Activated naive CD8-positive, alpha-beta T cell treated with anti-CD3 and anti-CD28 coated beads, Interleukin-2, amount 10 ng/mL, durations not matched to agents 7 days and 5 days (primary cell): ENCODE measurements around the gene AXL. TPM values are rescaled to one million over a fixed set of nuclear protein-coding genes. Genes with fewer than 3 reads are reported as not detected.

ENCODE experiments used
- ATAC-seq: fragments of 150-1000 bp; cut with Tn5 transposase; one replicate; pipeline ENCODE4 v1.10.0; 2021; ENCODE audit warnings: low read depth, moderate library complexity
- POLR2A ChIA-PET: fragments of 350-600 bp; sonication (Branson Sonifier 250); formaldehyde crosslinking; loops from one replicate; lab custom pipeline; 2021; ENCODE audit warnings: antibody characterized with exemption; lab: Charles Lee
- DNase-seq: peaks from one replicate; pipeline ENCODE4 v3.0.0; 2021
- H3K27ac Mint-ChIP-seq: one replicate; pipeline ENCODE4 v1.8.0; 2022; ENCODE audit warnings: mild to moderate bottlenecking, mixed read lengths
- H3K27me3 Mint-ChIP-seq: one replicate; pipeline ENCODE4 v1.8.0; 2022; ENCODE audit warnings: mild to moderate bottlenecking, moderate library complexity, mixed read lengths
- H3K36me3 Mint-ChIP-seq: one replicate; pipeline ENCODE4 v1.8.0; 2021; ENCODE audit warnings: mild to moderate bottlenecking, mixed read lengths
- H3K4me1 Mint-ChIP-seq: one replicate; pipeline ENCODE4 v1.8.0; 2021; ENCODE audit warnings: mixed read lengths
- H3K4me3 Mint-ChIP-seq: one replicate; pipeline ENCODE4 v1.8.0; 2022; ENCODE audit warnings: mild to moderate bottlenecking, moderate library complexity, mixed read lengths
- H3K9me3 Mint-ChIP-seq: one replicate; pipeline ENCODE4 v1.8.0; 2021; ENCODE audit warnings: mixed read lengths
- total RNA-seq, 2 experiments: library from RNA; stranded (reverse); gene quantifications; one replicate each; pipeline ENCODE4 v1.2.3, GENCODE V29; 2021

The AXL gene
- total RNA-seq, 2 experiments from 2014 or later = 0.11 to 0.17 TPM

DNA sequence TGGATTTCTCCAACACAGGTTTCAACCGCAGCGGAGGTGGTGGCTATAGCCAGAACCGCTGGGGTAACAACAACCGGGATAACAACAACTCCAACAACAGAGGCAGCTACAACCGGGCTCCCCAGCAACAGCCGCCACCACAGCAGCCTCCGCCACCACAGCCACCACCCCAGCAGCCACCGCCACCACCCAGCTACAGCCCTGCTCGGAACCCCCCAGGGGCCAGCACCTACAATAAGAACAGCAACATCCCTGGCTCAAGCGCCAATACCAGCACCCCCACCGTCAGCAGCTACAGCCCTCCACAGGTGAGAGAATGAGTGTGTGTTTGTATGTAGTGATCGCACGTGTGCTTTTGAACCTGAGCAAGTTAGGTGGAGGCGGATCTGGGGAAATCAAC, 84.9 kb downstream of the AXL start:
- POLR2A ChIA-PET = interaction anchor here (0.5 to 14.7 kb wide), 7 partner anchors 9 to 215 kb away, joined by 3 to 195 read pairs (median 4); partner anchors contain the start of gene HNRNPUL1
- Mint-ChIP-seq H3K27ac (peak overlapping the region; percentile 94), H3K36me3 (peaks cover 31% of the 10 kb centered on the region), H3K4me3 (peak overlapping the region; percentile 69), H3K27me3 (no peaks in the 10 kb centered on the region), H3K9me3 (no peaks in the 10 kb centered on the region), H3K4me1 (peaks cover 80% of the 10 kb centered on the region)
- DNase-seq (no peak), ATAC-seq (no peak)

DNA sequence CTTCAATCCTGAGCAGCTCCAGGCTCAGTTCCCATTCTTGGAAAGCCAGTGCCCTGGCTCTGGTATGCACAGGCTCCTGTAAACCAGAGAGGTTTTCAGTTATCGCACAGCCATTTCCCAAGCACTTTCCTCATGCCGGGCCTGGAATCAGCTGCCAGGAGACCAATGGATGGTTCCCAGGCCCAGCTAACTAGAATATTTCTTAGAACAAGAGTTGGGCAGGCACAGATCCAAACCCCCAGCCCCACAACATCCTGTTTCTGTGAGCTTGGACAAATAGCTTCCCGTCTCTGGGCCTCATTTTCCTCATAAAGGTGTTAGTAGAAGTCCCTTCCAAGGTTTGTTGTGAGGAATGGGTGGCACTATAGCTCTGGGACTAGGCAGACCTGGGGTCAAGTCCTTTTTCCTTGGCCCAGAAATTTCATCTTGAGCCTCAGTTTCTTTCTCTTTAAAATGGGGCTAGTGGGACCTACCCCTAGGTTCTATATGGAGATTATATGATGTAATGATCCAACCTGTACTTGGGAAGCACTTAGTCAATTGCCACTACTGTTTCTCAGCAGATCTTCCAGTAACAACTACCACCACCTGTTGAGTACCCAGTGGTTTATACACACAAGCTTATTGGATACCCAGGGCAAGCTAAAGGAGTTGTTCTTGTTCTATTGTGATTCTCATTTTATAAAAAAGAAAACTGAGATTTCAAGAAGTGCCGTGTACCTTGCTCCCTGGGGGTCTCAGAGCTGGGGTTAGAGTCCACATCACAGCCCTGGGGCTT, 85.9 kb downstream of the AXL start:
- DNase-seq = no peak
- Mint-ChIP-seq H3K27ac (peak overlapping the region; percentile 94), H3K36me3 (peaks cover 26% of the 10 kb centered on the region), H3K4me1 (peaks cover 75% of the 10 kb centered on the region), H3K27me3 (no peaks in the 10 kb centered on the region), H3K4me3 (peak overlapping the region; percentile 20), H3K9me3 (no peaks in the 10 kb centered on the region)
- POLR2A ChIA-PET = interaction anchor here (0.5 to 14.7 kb wide), 5 partner anchors 10 to 215 kb away, joined by 3 to 195 read pairs (median 5); partner anchors contain the start of gene HNRNPUL1
- no peak for ATAC-seq

DNA sequence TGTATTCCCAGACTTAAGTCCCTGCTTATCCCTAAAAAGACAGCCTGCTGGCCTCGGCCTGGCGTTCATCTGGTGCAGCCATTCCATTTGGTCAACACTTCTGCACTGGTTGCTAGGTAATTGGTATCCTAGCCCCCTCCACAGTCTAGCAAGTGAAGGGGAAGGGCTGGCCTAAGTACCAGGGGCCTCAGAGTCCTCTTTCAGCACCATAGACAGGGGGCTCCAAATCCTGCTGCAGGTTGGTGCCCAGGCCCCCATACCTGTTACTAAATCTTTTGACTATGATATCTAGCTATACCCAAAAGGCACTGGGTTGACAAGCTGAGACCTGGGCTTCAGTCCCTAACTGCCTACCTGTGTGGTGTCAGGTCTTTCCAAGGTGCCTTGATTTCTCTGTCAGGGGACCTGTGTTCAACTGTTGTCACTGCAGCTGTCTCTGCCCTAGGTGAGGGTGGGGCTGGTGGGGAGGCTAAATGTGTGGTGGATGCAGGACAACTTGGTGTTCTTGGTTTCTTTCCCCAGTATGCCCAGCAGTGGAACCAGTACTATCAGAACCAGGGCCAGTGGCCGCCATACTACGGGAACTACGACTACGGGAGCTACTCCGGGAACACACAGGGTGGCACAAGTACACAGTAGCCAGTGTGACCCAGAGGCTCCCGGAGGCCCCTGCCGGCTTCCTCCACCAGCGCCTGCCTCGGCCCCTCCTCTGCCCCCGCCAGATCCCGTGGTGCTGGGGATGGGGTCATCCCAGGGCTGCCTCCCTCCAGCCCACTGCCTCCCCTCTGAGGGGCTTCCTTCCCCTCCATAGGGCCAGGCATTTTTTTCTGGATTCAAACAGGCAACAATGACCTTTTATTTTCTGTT, 87.1 kb downstream of the AXL start:
- no peak for ATAC-seq
- DNase-seq = no peak
- Mint-ChIP-seq H3K4me1 (peaks cover 72% of the 10 kb centered on the region), H3K36me3 (peaks cover 29% of the 10 kb centered on the region), H3K27me3 (no peaks in the 10 kb centered on the region), H3K27ac (peak overlapping the region; percentile 96), H3K4me3 (peak overlapping the region; percentile 91), H3K9me3 (no peaks in the 10 kb centered on the region)
- POLR2A ChIA-PET = interaction anchor here (1.2 to 14.7 kb wide), 3 partner anchors 11 to 102 kb away, joined by 3 to 195 read pairs (median 5); partner anchors contain the start of gene HNRNPUL1

DNA sequence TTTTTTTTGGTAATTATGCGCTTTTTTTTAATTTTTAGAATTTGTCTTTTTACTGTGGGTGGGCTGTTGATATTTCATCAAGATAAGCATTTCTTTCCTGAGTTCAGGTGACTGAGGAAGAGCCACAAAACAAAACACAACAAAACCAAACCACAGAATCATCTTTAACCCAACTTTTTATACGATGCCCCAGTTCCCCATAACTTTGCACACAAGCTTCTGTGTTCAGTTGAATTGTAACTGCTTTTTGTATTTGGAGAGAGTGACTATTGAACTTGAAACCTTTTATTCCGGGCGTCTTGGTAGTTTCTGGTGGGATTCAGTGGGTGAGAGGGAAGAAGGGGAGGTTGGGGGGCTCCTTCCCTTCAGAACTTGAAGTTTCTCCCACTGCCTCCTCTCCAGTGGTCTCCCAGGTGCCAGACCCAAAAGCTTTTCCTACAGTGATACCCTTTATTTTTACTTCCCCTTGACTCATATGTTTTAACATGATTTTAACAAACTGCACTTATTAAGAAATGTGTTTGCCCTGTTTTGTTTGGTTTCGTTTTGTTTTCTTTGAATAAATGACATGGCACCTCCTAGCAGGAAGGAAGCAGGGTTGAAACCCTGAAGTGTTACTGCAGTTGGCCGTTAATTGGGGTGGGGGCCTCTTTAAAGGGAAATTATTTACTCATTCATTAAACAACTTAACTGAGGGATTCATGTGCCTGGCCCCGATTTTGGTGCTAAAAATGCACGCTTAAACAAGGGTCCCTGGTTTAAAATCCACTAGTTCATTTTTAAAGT, 88.3 kb downstream of the AXL start:
- Mint-ChIP-seq H3K36me3 (peaks cover 28% of the 10 kb centered on the region), H3K27me3 (no peaks in the 10 kb centered on the region), H3K9me3 (no peaks in the 10 kb centered on the region), H3K4me1 (peaks cover 71% of the 10 kb centered on the region), H3K4me3 (peak overlapping the region; percentile 91), H3K27ac (peak overlapping the region; percentile 96)
- POLR2A ChIA-PET = interaction anchor here (0.5 to 14.7 kb wide), 11 partner anchors 9 to 118 kb away, joined by 3 to 195 read pairs (median 5); partner anchors contain the start of genes B9D2 and HNRNPUL1
- no peak for ATAC-seq
- no peak for DNase-seq

DNA sequence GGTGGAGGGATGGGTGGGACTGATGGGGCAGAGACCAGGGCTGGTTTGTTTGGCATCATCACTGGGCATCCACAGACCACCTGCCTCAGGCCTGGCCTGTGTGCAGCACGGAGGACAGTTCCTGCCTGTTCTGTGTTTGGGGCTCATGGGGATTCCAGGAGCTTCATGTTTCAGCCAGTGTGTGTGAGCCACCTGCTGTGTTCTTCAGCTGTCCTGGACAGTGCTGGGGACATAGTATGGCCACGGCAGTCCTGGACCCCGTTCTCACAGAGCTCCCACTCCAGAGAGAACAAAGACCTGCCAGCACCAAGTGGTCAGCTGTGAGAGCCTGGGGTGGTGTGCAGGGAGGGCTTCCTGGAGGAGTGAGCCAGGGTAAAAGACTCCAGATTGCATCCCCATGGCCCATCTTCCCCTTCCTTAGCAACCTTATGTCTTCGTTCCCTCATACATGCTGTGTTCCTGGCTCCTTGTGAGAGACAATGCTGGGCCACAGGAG, 89.0 kb downstream of the AXL start:
- H3K9me3 Mint-ChIP-seq = no peaks in the 10 kb centered on the region
- H3K27me3 Mint-ChIP-seq = no peaks in the 10 kb centered on the region
- no peak for DNase-seq
- H3K27ac Mint-ChIP-seq = peak overlapping the region; percentile 96
- POLR2A ChIA-PET = interaction anchor here (0.7 to 14.7 kb wide), 13 partner anchors 9 to 104 kb away, joined by 3 to 195 read pairs (median 7); partner anchors contain the start of genes B9D2, HNRNPUL1 and TGFB1
- ATAC-seq = peak; percentile 1
- peak overlapping the region; percentile 91 for H3K4me3 Mint-ChIP-seq
- peaks cover 29% of the 10 kb centered on the region for H3K36me3 Mint-ChIP-seq
- H3K4me1 Mint-ChIP-seq = peaks cover 67% of the 10 kb centered on the region

DNA sequence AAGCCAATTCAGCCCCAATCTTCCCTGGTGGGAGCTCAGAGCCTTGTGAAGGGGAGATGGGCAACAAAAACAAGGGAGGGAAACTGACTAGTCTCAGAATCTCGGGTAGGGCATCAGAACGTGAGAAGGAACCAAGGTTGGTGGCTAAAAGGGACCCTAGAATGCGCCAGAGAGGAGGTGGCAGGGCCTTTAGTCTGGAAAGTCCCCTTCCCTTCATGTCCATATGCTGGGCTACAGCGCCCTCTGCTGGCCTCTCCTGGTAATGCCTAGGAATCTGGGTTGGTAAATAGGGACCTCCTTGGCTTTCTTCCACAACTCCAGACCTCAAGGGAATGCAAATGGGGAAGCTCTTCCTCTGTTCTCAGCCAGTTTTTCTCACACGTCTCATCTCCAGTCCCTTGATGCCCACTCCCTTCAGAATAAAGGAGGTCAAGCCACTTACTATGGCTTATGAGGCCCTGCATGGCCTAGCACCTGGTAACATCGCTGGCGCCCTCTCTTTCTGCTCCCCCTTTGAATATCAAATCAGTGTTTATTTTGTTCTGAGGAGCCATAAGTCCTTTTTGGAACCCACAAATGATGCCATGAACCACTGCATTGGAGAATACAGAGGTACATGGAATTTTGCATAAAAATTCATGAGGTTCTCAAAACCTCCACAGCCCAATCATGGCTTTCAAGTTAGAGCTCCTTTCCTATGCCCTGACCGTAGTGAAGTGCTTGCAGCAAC, 89.6 kb downstream of the AXL start:
- Mint-ChIP-seq H3K27me3 (no peaks in the 10 kb centered on the region), H3K36me3 (peaks cover 34% of the 10 kb centered on the region), H3K9me3 (no peaks in the 10 kb centered on the region), H3K27ac (peak overlapping the region; percentile 96), H3K4me3 (peak overlapping the region; percentile 91), H3K4me1 (peaks cover 65% of the 10 kb centered on the region)
- POLR2A ChIA-PET = interaction anchor here (0.9 to 14.7 kb wide), 13 partner anchors 9 to 104 kb away, joined by 3 to 195 read pairs (median 6); partner anchors contain the start of genes B9D2, HNRNPUL1 and TGFB1
- ATAC-seq (peak; percentile 41), DNase-seq (peak; percentile 93)

DNA sequence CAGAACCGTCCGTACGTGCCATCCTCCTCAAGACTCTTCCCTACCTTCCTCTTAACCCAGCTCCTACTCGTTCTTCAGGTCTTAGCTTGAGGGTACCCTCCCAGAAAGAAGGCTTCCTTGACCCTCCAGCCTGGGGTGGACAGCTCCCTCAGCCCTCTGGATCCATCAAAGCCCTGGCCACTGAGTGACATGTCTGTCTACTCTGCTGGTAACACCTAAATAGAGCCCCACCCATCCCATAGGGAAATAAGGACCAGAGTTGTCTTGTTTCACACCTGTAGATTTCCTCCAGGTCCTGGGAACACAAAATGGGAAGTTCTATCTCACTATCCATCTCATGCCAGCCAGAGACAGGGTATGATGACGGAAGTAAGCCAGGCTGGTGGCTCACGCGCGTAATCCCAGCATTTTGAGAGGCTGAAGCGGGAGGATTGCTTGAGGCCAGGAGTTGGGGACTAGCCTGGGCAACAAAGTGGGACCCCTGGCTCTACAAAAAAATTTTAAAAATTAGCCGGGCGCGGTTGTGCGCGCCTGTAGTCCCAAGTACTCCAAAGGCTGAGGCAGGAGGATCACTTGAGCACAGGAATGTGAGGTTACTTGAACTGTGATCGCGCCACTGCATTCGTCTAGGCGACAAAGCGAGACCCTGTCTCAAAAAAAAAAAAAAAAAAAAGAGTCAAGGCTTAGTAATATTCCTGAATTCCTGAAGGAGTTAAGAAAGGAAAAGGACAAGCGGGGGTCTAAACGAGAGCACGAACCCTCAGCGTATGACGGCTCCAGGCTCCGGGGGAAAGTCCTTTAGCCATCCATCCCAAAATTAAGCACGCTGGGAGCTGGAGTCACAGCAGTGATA, 90.4 kb downstream of the AXL start:
- Mint-ChIP-seq H3K27me3 (no peaks in the 10 kb centered on the region), H3K27ac (peak overlapping the region; percentile 96), H3K36me3 (peaks cover 29% of the 10 kb centered on the region), H3K4me1 (peaks cover 58% of the 10 kb centered on the region), H3K4me3 (peak overlapping the region; percentile 91), H3K9me3 (no peaks in the 10 kb centered on the region)
- DNase-seq (no peak), ATAC-seq (no peak)
- POLR2A ChIA-PET = interaction anchor here (0.7 to 14.7 kb wide), 19 partner anchors 10 to 161 kb away, joined by 3 to 195 read pairs (median 5); partner anchors contain the start of genes B9D2, HNRNPUL1 and TGFB1

DNA sequence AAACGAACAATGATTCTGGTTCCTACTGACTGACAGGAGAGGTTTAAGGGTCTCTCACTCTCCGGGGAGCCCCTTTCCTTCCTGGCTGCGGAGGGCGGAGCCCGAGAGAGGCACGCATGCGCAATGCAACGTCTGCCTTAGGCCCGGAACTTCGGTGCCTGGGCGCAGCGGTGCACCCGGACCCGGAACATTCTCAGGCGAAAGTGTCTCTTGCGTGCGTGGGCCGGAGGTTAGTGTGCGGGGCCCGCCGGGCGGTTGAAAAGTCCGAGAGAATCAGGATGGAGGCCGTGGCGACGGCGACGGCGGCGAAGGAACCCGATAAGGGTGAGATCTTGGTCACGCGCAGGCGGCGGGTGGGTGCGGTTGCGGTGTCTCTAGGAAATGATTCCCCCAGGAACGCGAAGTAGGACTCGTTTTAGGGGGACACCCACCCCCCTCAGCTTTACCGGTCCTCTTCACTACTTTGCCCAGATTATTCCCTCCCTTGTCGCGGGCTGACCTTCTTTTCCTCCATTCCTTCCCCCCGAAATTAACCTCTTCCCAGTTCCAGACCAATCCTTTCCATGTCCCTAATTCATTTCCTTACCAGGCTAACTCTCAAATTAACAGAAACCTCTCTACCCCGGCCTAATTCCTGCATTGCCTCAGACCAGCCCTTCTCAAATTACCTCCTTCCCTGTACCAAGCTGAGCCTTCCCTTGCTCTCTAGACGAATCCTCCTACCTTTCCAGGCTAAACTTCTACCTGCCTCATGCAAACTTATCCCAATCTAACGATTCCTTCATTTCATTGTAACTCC, 91.2 kb downstream of the AXL start, which contains the start of gene CCDC97:
Gene CCDC97 (plus strand): TSS at position 140 of the 799 bp plus-strand sequence. CDS start 139 bp downstream, at position 279.
- POLR2A ChIA-PET = interaction anchor here (0.7 to 14.7 kb wide), 13 partner anchors 9 to 162 kb away, joined by 3 to 195 read pairs (median 5); partner anchors contain the start of genes B9D2 and HNRNPUL1
- Mint-ChIP-seq H3K27me3 (no peaks in the 10 kb centered on the region), H3K4me1 (peaks cover 50% of the 10 kb centered on the region), H3K9me3 (no peaks in the 10 kb centered on the region), H3K4me3 (peak within 1 kb of the TSS; percentile 91), H3K27ac (peak within 1 kb of the TSS; percentile 96), H3K36me3 (peaks cover 26% of the 10 kb centered on the region)
- ATAC-seq (peak; percentile 62), DNase-seq (peak; percentile 93)

DNA sequence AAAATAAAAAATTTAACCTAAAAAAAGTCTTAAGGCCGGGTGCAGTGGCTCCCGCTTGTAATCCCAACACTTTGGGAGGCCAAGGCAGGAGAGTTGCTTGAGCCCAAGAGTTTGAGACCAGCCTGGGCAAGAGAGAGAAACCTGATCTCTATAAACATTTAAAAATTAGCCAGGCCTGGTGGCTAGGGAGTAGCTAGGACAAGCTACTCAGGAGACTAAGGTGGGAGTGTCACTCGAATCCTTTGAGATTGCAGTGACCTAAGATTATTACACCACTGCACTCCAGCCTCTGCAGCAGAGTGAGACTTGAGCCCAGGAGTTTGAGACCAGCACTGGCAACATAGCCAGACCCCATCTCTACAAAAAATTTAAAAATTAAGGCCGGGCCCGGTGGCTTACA, 92.0 kb downstream of the AXL start:
- POLR2A ChIA-PET = interaction anchor here (1.1 to 14.7 kb wide), 3 partner anchors 16 to 53 kb away, joined by 4 to 195 read pairs (median 12); partner anchors contain the start of genes B9D2 and HNRNPUL1

More for the DNA sequence above, 92.0 kb downstream of the AXL start:
- peak overlapping the region; percentile 91 for H3K4me3 Mint-ChIP-seq
- DNase-seq (no peak), ATAC-seq (no peak)
- peaks cover 28% of the 10 kb centered on the region for H3K36me3 Mint-ChIP-seq
- H3K4me1 Mint-ChIP-seq = peaks cover 46% of the 10 kb centered on the region
- H3K9me3 Mint-ChIP-seq = no peaks in the 10 kb centered on the region
- no peaks in the 10 kb centered on the region for H3K27me3 Mint-ChIP-seq
- peak overlapping the region; percentile 17 for H3K27ac Mint-ChIP-seq
